HL-60 (cell line): Measurements from ENCODE around the gene TMEM40.

Source experiments
- DNase-seq, 2 experiments: peaks; one replicate each; pipeline ENCODE4 v3.0.0-alpha.2; 2010 to 2020; ENCODE audit warnings: low read depth in 1 of 2, low spot score in 1 of 2
- H3K27ac ChIP-seq: fragments of 250-450 bp; sonication (Bioruptor Pico); replicated peaks from 2 replicates; pipeline ENCODE4 v1.5.1; 2020; ENCODE audit warnings: mild to moderate bottlenecking, moderate library complexity
- H3K27me3 ChIP-seq: fragments of 250-450 bp; sonication (Bioruptor Pico); 2 replicates; pipeline ENCODE4 v1.5.1; 2021; ENCODE audit warnings: mild to moderate bottlenecking, moderate library complexity; ENCODE audit not compliant: insufficient read depth, poor library complexity, severe bottlenecking
- H3K4me3 ChIP-seq: replicated peaks from 2 replicates; pipeline ENCODE4 v1.5.1; 2011; ENCODE audit warnings: mild to moderate bottlenecking, control low read depth, low read length; ENCODE audit not compliant: insufficient read depth
- CTCF ChIP-seq: IDR thresholded peaks from one replicate; pipeline ENCODE4 v1.5.1; 2011; ENCODE audit warnings: low read length, control low read depth, inconsistent platforms; ENCODE audit not compliant: insufficient read depth
- GABPA ChIP-seq: IDR thresholded peaks from 2 replicates; pipeline ENCODE4 v1.6.1; 2012; ENCODE audit warnings: low read depth
- POLR2AphosphoS5 ChIP-seq: IDR thresholded peaks from 2 replicates; pipeline ENCODE4 v1.6.1; 2012; ENCODE audit warnings: low read depth
- REST ChIP-seq: IDR thresholded peaks from 2 replicates; pipeline ENCODE4 v1.6.1; 2012; ENCODE audit warnings: low read depth; ENCODE audit not compliant: insufficient replicate concordance
- SPI1 ChIP-seq: IDR thresholded peaks from 2 replicates; pipeline ENCODE4 v1.6.1; 2012; ENCODE audit warnings: low read depth, mild to moderate bottlenecking, borderline replicate concordance

The TMEM40 gene

GRCh38 chr3:12771236-12771635 lies 12.2 kb upstream of the TMEM40 start:
- TF ChIP-seq CTCF (no peak), SPI1 (no peak), GABPA (no peak), REST (no peak), POLR2AphosphoS5 (no peak)
- no peak overlapping the region for H3K4me3 ChIP-seq
- H3K27ac ChIP-seq, result no peak overlapping the region
- DNase-seq, result no peak
- no peaks in the 10 kb centered on the region for H3K27me3 ChIP-seq

- no peak overlapping the region for H3K4me3 ChIP-seq
- H3K27ac ChIP-seq, result no peak overlapping the region
- no peak for TF ChIP-seq POLR2AphosphoS5
- no peak for TF ChIP-seq SPI1
- TF ChIP-seq REST, result no peak
- no peak for TF ChIP-seq CTCF
- TF ChIP-seq GABPA, result no peak
- H3K27me3 ChIP-seq, result no peaks in the 10 kb centered on the region
- DNase-seq, result no peak
Measured at GRCh38 chr3:12769761-12770160, 10.7 kb upstream of the TMEM40 start.

- DNase-seq, result no peak
- Histone ChIP-seq H3K27me3 (no peaks in the 10 kb centered on the region), H3K4me3 (no peak overlapping the region), H3K27ac (no peak overlapping the region)
- no peak for TF ChIP-seq GABPA
- TF ChIP-seq POLR2AphosphoS5, result no peak
Measured at GRCh38 chr3:12768579-12769527, 9.8 kb upstream of the TMEM40 start.

GRCh38 chr3:12766541-12766940 lies 7.5 kb upstream of the TMEM40 start:
- Histone ChIP-seq H3K27me3 (no peaks in the 10 kb centered on the region), H3K27ac (no peak overlapping the region), H3K4me3 (no peak overlapping the region)
- TF ChIP-seq POLR2AphosphoS5 (no peak), REST (no peak), CTCF (no peak), SPI1 (no peak), GABPA (no peak)
- DNase-seq, result no peak
